Ishikawa (cell line): Measurements from ENCODE around the gene CLEC10A.

ENCODE experiments used
- CEBPB ChIP-seq: IDR thresholded peaks from 2 replicates; pipeline ENCODE4 v1.6.1; 2012
- CREB1 ChIP-seq: IDR thresholded peaks from 2 replicates; pipeline ENCODE4 v1.6.1; 2012; ENCODE audit warnings: low read depth
- EGR1 ChIP-seq: IDR thresholded peaks from 2 replicates; pipeline ENCODE4 v1.6.1; 2012
- EP300 ChIP-seq: IDR thresholded peaks from 2 replicates; pipeline ENCODE4 v1.6.1; 2012; ENCODE audit warnings: borderline replicate concordance
- FOXM1 ChIP-seq: IDR thresholded peaks from 2 replicates; pipeline ENCODE4 v1.6.1; 2012; ENCODE audit warnings: low read depth, borderline replicate concordance
- MAX ChIP-seq: IDR thresholded peaks from 2 replicates; pipeline ENCODE4 v1.6.1; 2012
- NFIC ChIP-seq: IDR thresholded peaks from 2 replicates; pipeline ENCODE4 v1.6.1; 2012
- RAD21 ChIP-seq: IDR thresholded peaks from 2 replicates; pipeline ENCODE4 v1.6.1; 2012; ENCODE audit warnings: low read depth
- REST ChIP-seq: IDR thresholded peaks from 2 replicates; pipeline ENCODE4 v1.6.1; 2012; ENCODE audit warnings: low read depth, mild to moderate bottlenecking
- TAF1 ChIP-seq: IDR thresholded peaks from 2 replicates; pipeline ENCODE4 v1.6.1; 2012; ENCODE audit warnings: low read depth, mild to moderate bottlenecking
- TCF12 ChIP-seq: IDR thresholded peaks from 2 replicates; pipeline ENCODE4 v1.6.1; 2012; ENCODE audit warnings: low read depth
- TEAD4 ChIP-seq: IDR thresholded peaks from 2 replicates; pipeline ENCODE4 v1.6.1; 2012
- USF1 ChIP-seq: IDR thresholded peaks from 2 replicates; pipeline ENCODE4 v1.6.1; 2012
- YY1 ChIP-seq: IDR thresholded peaks from 2 replicates; pipeline ENCODE4 v1.6.1; 2012; ENCODE audit warnings: low read depth
- ZBTB7A ChIP-seq: IDR thresholded peaks from 2 replicates; pipeline ENCODE4 v1.6.1; 2012; ENCODE audit warnings: low read depth

The CLEC10A gene

GRCh38 chr17:7060165-7060891 is 19.7 kb downstream of the CLEC10A start:
- TF ChIP-seq CEBPB (no peak), TEAD4 (0 out of 2 replicates have a peak, but pooled peaks have one; percentile 4), YY1 (no peak), MAX (no peak), USF1 (no peak)

DNA sequence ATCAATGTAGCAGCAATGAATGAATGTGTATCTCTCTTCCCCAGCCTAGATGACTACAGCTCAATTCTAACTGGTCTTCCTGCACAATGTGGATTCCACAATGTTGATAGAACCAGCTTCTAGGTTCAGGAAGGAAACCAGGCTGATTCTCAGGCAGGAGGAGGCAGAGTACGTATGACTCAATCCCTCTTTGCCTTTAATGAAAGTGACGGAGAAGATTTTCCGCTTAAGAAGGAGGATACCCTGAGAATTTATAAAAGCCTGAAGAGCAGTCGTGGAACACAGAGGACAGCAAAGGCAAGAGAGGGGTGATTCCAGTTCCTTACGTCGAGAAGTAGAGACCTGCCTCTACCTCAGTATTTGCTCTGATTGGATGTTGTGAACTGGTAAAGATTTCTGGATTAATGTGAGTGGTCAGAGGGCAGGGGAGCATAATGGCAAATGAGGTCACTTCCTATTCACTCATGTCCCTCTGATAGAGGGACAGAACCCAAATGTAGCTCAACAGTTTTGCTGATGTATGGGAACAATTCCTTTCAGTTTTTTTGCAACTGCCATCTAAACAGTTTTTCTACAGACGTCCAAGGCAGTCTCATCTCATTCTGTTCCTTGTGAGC is 21.1 kb downstream of the CLEC10A start:
- no peak for TF ChIP-seq YY1
- TF ChIP-seq CEBPB: no peak
- no peak for TF ChIP-seq EGR1
- TF ChIP-seq TEAD4: no peak
- no peak for TF ChIP-seq MAX
- TF ChIP-seq USF1: no peak
- no peak for TF ChIP-seq RAD21
- no peak for TF ChIP-seq ZBTB7A
- TF ChIP-seq NFIC: no peak
- no peak for TF ChIP-seq TAF1
- no peak for TF ChIP-seq TCF12

GRCh38 chr17:7056386-7056785 is 23.7 kb downstream of the CLEC10A start:
- TF ChIP-seq TEAD4 (no peak), USF1 (no peak), EP300 (no peak), REST (no peak), ZBTB7A (no peak), TCF12 (no peak), FOXM1 (no peak)

- no peak for TF ChIP-seq EGR1
- TF ChIP-seq TCF12: no peak
- TF ChIP-seq RAD21: no peak
- TF ChIP-seq TAF1: no peak
- no peak for TF ChIP-seq FOXM1
- no peak for TF ChIP-seq YY1
- TF ChIP-seq USF1: no peak
- no peak for TF ChIP-seq CREB1
- TF ChIP-seq MAX: no peak
- no peak for TF ChIP-seq REST
- TF ChIP-seq EP300: no peak
- no peak for TF ChIP-seq TEAD4
- TF ChIP-seq ZBTB7A: no peak
Measured at GRCh38 chr17:7048968-7049367, 31.1 kb downstream of the CLEC10A start.

DNA sequence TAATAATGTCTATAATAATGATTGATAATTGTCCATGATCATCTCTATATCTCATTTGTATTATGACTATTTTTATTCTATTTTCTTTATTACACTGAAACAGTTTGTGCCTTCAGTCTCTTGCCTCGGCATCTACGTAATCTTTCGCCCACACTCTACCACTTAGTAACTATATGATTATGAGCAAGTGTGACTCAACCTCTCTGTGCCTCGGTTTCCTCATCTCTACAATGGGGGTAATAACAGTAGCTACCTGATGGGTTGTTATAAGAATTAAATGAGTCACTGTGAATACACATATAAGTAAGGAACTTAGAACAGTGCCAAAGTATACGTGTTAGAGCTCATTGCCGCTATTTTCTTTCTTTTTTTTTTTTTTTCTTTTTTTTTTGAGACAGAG is 32.5 kb downstream of the CLEC10A start:
- no peak for TF ChIP-seq NFIC
- TF ChIP-seq MAX: no peak
- TF ChIP-seq CREB1: no peak
- TF ChIP-seq EGR1: no peak
- no peak for TF ChIP-seq EP300
- TF ChIP-seq FOXM1: no peak
- no peak for TF ChIP-seq CEBPB
- TF ChIP-seq YY1: no peak
- TF ChIP-seq USF1: no peak
- TF ChIP-seq TCF12: no peak
- TF ChIP-seq ZBTB7A: no peak
- TF ChIP-seq REST: no peak
- no peak for TF ChIP-seq TAF1
- no peak for TF ChIP-seq TEAD4
- no peak for TF ChIP-seq RAD21
